HG03565 (cell line): ENCODE measurements around the gene ZFAND3.

ENCODE experiments used
- ATAC-seq: cut with Tn5 transposase; IDR thresholded peaks from one replicate; pipeline ENCODE4 v1.9.1; 2021; ENCODE audit warnings: mild to moderate bottlenecking, moderate library complexity; ENCODE audit not compliant: unreplicated experiment

ZFAND3 gene

DNA sequence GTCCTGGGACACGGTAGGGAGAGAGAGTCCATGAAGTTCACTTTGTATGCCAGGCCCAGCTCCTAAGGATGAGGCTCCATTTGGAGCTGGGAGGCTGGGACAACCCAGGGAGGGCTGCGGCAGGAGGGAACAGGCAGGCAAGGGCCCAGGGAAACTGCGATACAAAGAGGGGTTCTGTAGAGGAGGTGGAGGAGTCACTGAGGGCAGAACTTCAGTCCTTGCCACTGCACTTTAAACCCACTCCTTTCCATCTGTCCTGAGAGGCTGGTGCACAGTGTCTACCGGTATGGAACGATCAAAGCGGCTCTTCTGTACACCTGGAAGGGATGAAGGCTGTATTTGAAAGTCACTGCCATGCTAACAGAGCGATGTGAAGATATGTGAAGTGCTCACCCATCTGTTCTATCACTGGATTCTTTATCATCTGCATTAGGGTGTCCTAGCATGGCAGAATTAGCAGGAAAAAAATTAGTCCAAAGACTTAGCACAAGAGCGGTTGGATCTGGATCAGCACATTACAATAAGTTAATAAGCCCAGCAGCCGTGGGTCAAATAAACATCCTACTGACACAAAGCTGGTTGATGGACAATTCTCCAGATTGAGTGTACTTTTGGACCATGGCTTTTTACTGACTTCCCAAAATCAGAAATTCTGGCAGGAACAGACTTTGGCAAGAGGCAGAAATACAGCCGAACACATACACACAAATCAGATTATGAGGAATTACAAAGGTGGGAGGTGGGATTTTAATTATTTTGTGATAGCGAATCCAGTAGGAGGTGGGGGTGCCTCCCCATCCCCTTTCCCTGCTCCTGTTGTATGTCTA, 20.9 kb upstream of the ZFAND3 start:
- no peak for ATAC-seq

DNA sequence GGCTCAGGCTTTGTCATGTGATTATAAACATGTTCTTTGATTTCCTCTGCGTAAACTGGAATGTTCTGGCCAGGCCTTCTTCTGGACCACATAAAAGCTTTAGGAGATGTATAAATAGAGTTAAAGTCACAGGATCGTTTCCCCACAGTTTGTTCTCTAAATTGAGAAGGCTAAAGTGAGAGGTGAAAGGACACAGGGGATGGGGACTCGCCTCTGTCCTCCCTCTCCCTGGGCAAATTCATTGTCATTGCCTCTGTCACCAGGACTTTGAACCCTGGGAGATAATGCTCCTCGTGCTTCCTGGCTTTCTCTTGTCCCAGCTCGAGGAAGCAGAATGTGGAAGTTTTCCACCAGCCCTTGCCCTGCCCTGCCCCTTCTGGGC, 20.3 kb upstream of the ZFAND3 start:
- ATAC-seq = no peak

DNA sequence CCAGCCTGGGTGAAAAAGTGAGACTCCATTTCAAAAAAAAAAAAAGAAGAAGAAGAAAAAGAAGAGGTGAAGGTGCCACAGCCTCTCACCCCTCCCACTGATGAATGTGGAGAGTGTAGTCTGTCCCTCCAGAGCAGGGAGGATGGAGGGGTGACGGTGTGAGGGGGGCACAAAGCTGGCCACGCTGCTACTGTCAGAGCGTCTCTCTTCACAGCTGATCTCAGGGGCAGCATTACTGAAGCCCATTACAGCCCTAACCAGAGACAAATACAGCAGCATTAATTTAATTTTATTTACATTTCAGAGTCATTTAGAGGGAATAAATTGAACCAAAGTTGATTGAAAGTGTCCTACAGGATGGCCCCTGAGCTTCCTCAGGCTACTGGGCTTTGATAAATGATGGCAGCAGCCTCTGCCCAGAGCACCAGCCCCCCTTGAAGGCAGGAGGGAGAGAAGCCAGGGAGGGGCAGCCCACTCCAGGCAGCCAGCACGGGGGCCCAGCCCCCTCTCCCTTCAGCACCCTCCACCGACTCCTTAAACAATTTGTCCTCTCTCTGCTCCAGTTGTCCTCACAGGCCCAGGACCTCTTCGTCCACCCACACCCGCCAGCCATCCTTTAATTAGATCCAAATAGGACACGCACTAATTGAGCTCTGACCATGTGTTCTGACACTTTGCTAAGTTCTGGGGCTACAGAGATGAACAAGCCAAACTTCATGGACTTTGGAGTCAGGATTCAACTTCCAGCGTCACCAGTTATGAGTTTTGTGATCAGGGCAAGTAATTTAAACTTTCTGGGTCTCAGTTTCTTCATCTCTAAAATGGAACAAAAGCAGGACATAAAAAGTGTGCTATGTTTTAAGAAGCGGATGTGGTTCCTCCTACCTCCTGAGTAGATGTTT, 18.6 kb upstream of the ZFAND3 start:
- no peak for ATAC-seq

GRCh38 chr6:37801605-37801940, 18.0 kb upstream of the ZFAND3 start:
- ATAC-seq = no peak

GRCh38 chr6:37802810-37803209, 16.7 kb upstream of the ZFAND3 start:
- no peak for ATAC-seq

DNA sequence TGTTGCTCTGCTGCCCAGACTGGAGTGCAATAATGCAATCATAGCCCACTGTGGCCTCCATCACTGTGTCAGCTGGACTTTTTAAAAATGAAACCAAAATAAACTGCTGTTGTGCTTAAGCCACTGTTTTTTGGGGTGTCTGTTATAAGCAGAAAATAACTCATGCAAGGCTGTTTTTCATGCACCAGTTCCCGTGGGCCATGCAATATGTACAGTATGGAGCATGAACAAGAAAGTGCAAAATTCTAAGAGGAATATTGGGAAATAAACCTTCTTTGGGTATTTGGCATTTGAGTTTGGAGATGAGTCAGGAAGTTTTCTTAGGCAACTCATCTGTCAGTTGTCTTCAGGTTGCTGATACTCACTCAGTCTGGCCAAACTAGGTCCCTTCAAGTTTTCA, 14.9 kb upstream of the ZFAND3 start:
- no peak for ATAC-seq

DNA sequence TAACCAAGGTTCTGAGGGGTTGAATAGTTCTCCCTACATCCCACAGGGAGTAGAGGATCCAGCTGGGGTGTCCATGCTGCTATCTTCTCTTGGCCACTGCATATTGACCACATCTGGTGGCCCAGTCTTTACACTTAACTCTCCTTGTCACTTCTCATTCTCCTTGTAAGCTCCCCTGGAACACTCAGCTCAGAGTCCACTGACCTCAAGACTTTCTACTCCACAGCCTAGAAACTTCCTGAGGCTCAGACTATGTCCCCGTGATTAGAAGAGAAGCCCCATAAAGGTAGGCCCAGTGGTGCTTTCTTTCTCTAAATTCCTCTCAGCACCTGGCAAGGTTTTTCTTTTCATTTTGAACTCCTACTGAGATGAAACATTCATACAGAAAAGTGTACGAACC, 13.3 kb upstream of the ZFAND3 start:
- ATAC-seq = no peak

DNA sequence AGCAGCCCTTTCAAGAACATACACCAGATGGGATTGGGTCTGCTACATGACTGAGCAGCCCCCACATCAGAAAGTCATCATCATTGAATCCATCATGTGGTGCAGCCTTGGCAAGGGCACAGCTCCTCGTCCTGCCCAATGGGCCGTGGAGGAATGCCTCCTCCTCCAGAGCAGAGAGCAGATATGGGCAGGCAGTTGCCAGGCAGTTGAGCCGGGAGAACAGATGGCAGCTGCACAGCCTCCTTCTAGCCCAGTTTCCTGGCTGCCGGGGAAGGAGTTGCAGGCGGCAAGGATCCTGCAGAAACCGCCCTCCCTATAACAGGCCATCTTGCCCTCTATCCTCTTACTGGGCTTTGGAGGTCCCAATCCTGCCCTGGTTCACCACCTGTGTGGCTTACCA, 11.9 kb upstream of the ZFAND3 start:
- no peak for ATAC-seq

- ATAC-seq = no peak
These were observed 10.4 kb upstream of the ZFAND3 start for GRCh38 chr6:37809197-37809543.

DNA sequence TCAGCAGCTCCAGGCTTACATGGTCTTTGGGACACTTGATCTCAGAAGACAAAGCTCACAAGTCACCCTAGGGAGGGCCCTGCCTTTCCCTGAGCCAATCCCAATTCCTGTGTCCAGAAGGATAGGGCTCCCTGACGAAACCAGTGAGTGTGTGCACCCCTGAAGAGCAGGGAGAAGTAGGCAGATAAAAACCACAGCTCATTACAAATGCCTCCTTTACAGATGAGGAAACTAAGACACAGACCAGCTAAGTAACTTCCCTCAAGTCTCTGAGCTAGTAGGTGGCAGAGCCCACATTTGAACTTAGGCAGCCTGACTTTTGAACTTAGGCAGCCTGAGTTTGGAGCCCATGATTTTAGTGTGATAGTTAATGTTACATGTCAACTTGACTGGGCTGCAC, 6.7 kb upstream of the ZFAND3 start:
- ATAC-seq = no peak

GRCh38 chr6:37814374-37814773, 5.2 kb upstream of the ZFAND3 start:
- ATAC-seq = no peak

DNA sequence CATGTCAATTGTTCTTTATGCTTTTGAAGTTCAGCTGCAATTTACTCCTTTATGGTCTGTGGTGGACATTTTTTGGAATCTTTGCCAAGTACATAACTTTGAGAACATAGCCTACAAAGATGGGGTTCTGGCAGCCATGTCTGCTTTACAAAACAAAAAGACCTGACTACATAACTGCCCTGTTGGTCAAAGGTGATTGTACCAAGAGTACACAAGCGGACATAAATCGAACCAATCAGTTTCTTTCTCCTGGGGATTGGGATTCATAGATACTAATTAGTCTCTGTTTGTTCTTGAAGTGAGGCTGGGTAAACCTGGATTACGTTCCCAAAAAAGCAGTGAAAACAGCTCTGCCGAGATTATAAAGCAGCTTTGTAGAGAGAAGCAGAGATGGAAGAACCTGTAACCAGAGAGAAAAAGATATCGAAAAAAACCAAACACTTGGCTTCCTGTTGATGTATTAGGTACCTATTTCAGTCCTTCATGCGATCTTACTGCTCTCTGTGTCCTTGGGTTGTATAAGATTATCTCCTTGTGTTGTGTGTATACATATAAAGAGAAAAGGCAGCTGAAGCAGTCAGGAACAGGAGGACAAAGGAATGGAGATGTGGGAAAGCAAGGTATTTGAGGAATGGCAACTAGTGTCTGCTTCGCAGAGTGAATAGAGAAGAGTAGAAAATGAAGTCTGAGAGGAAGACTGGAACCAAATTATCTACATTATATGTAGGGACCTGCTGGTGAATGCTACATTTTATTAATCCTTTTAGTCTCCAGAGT, 2.7 kb upstream of the ZFAND3 start:
- ATAC-seq = no peak

DNA sequence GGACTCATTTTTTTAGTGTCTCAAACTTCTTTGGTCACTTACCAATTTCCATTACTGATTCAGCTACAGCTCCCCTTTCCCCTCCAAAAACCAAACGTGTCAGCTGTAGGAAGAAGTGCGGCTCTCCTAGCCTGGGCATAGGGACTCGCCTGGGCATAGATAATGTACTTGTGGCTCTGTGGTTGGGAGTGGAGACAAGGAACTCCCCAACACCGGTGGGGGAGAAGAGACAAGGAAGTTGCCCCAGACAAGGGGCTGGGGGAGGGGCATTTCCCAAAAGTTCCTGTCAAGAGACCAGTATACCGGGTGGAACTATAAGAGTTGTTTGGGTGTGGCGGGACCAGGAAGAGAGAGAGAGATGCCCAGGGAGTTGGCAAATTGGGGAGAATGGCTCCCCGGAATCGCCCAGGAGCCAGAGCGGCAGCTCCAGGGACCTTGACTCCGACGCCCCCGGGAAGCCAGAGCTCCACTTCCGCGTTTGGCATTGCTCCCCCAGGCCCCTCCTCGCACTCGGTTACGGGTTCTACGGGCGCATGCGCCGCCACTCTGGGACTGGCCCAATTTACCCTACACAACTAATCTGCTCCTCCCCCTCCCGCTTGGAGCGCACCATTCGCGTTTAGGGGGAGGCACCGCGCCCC, 871 bp upstream of the ZFAND3 start:
- ATAC-seq = peak; percentile 61

DNA sequence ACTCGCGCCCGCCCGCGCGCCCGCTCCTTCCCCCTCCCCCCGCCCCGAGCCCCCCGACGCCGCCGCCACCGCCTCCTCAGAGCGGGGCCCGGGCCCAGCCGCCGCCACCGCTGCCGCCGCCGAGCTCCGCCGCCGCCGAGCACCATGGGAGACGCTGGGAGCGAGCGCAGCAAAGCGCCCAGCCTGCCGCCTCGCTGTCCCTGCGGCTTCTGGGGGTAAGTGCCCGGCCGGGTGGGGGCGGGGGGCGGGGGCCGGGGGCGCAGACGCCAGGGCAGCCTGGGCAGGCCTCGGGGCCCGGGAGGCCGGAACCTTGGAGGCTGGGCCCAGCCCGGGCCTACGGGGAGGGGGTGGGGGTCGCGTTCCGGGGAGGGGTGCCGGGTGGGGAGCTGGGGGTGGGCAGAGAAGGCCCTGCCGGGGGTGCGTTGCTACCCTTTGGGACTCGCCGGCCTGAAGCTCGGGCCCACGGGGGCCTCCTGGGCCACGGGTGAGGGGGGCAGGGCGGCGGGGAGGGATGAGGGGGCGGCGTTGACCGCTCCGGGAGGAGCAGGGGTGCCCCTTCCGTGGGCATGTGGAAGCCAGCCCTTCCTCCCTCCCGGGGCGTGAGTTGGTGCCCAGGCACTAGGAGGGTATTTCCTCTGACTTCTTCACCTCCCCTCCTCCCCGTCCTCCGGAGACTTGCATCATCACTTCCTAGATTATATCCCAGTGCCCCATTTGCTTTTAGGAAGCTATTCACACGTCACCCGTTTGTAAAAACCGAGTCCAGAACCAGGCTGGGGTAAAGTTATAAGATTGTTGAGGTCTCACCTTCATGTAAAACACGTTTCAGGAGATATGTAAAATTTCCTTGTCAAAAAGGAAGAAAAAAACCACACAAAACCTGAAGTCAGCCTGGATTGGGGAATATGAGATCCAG, 533 bp downstream of the ZFAND3 start:
- ATAC-seq = no peak

DNA sequence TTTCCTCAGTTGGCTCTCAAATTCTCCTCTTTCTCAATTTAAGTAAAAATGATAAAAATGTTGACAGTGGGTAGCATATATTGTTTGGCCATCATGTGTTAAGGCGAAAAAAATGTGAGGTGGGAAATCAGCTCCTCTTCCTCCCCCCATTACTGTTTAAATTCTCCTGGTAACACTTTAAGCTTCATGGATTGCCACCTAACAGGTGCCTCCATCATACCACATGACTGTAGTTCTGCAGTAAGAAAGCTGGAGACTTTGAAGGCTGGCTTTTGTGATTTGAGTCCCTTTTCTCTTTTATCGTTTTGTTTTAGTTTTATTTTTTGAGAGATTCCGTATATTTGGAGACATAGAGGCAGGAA, 1.2 kb downstream of the ZFAND3 start:
- no peak for ATAC-seq

DNA sequence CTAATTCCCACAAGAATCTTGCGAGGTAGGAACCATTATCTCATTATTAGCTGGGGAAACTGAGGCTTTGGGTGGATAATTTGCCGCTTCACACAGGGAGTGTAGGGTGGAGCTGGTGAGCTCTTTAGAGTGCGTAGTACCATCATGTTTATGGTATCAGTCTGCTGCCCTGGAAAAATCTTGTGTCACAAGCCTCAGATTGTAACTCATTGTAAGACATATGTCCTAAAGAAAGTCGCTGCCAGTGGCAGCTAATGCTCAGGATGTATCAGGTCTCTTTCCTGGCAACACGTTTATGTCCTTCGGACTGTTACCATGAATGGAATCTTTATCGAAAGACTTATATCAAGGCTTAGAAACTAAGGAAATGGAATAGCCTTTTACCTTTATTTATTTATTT, 1.9 kb downstream of the ZFAND3 start:
- no peak for ATAC-seq

DNA sequence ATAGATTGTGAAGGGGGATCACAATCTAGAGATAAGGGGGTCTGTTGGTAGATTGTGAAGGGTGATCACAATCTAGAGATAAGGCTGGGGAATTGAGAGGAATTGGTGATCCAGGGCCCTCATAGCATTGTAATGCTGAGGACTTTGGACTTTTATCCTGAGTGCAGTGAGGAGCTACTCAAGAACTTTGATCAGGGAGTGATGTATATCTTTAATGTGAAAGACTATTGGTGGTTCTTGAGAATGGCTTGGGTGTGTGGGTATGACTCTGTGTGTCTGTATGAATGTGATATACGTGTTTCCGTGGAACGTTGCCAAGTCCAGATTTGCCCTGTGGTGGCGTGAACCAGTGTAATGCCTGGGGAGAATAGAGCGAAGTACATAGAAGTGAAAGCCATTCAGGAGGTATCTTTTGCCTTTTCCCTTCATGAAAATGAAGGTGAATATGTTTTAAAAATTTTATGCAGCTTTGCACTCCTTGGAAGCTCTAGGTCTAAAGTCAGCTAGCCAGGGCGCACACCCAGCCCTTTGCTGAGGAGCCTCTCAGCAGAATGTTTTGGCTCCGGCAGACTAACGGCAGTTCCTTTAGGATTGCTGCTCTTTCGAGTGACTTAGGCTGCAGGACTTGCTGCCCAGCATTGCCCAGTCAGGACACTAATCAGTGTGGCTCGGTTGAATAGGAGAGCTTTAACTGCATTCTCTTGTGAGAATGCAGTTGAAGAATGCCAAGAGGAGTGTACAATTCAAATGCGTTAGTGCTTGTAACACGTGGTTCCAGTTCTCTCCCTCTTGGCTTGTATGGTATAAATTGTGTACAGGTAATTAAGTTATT, 3.5 kb downstream of the ZFAND3 start:
- no peak for ATAC-seq

DNA sequence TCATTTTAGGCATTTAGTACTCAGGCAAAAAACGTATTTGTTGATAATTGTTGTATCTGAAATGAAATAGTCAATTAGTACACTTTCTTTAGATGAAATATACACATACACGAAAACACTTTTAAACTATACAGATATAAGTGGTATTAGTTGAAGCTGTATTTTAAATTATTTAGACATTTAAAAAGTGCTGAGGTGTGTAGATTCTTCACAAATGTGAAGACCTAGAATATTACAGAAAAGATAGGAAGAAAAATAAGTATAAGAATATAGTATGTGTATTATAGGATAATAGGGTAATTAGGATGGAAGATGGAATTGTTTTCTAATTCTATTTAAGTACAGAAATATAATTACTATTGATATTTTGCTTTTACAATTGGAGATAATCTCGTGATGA, 4.6 kb downstream of the ZFAND3 start:
- no peak for ATAC-seq

DNA sequence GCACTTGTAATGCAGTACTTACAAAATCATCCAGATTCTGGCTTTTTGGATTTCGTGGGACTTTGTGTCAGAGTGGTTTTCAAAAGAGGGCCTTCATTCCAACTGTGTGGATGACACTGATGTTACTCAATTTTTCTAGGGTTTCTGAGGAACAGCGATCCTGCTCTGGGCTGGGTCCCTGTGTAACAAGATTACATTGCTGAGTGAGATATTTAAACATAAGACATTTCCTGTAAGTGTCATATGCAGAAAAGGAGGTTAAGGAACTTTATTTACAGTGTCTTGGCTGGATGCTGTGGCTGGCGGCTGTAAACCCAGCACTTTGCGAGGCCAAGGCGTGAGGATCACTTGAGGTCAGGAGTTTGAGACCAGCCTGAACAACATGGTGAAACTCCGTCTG, 6.7 kb downstream of the ZFAND3 start:
- no peak for ATAC-seq
